Embryonic facial prominence (tissue), 1 donor: Measurements from ENCODE around the gene COPB2.
A peak's percentile ranks its signal among the peaks of the same experiment; 100 is the strongest.
"Not testable (repeated sequence)": the region's sequence is repeated elsewhere in the genome, so short reads cannot be mapped to it uniquely, and the experiment has no call there.

Experiments used
- DNase-seq: peaks from one replicate; pipeline ENCODE4 v3.0.0-alpha.2; 2016; ENCODE audit errors: extremely low spot score

Gene COPB2

DNA sequence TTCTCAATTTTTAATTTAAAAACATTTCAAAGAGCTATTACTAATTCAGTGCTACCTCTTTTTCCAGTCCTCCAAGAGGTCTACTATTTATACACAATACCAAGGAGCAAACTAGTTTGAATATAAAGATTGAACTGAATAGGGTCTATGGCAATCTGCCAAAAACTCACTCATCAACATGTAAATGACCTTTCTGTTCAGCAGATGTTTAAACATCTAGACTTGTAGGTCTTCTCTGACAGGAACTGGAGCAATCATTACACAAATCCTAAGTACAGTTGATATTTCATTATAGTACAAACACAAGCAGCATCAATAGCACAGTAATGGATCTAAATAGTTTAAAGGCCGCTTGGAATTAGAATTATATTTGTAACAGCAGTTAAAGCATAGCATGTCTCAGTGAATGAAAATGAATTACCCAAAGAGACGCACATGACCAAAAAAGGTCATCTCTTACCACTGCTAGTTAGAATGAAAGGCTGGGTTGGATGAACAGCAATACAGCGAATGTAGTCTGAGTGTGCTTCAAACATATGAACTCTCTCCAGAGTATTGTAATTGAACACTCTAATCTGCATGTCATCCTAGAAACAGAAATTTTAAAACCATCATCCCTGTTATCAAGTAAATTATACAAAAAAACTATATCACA is 10.7 kb downstream of the COPB2 start:
- DNase-seq = no peak

DNA sequence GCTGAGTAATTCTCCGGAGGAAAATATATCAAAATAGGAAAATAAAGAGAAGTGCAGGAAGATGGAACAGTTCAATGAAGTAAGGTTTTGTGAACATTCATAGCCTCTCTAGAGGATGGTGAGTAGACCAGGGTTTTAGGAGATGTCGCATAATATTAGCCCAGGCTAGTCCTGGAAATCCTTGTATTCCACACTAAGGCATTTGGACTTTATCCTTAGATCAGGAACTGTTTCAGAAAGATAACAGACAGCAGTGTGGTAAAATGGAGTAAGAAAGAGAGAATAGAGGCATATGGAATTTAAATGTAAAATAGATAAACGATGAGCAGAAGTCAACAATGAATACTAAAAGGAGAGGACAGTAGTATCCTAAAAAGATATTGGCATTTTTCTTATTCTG is 12.1 kb downstream of the COPB2 start:
- no peak for DNase-seq

DNA sequence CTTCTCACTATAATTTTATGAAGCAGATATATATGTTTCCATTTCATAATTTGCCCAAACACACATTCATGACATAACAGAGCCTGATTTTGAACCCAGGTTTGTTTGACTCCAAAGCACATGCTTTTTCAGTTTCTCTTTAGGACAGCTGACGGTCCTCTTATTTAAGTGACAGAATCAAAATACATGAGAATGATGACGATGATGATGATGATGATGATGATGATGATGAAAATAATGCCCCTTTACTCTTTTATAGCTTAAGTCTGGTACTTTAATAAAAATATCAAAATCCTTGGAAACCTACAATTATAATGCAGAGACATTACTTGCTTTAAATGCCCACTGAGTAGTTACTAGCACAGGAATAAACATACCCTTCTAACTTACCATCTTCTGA is 15.3 kb downstream of the COPB2 start:
- no peak for DNase-seq

DNA sequence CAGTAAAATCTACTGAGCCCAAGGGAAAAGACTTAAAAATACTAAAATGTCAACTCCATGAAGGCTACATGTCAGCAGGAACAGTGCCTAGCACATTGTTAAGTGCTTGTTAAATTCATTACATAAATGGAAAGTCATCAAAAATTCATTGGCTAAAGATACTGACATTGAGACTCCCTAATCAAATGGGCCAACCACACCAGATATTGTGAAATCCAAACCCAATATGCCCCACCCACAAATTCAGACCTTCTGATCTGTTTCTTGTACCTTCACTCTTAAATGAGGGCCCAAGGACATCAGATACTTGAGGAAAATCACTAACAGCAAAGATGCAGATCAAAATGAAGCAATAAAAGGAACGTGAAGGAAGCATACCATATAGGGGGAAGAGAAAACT is 24.9 kb downstream of the COPB2 start:
- DNase-seq = no peak

DNA sequence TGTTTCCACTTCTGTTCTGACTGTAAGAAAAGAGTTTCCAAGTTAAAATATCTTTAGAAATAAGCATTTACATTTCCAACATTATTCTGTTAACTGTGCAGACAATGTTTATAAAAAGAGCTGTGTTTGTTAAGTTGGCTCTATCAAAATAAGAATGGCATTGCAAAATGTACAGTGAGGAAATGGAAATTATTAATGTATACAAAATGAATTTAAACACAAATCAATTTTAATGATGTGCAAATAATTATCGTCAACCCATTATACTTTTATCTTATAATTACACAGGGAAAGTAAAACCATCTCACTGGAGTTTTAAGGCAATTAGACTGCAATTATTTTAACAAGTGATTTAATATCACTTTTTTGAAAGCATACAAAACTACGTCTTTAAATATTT is 28.2 kb downstream of the COPB2 start:
- DNase-seq = no peak

DNA sequence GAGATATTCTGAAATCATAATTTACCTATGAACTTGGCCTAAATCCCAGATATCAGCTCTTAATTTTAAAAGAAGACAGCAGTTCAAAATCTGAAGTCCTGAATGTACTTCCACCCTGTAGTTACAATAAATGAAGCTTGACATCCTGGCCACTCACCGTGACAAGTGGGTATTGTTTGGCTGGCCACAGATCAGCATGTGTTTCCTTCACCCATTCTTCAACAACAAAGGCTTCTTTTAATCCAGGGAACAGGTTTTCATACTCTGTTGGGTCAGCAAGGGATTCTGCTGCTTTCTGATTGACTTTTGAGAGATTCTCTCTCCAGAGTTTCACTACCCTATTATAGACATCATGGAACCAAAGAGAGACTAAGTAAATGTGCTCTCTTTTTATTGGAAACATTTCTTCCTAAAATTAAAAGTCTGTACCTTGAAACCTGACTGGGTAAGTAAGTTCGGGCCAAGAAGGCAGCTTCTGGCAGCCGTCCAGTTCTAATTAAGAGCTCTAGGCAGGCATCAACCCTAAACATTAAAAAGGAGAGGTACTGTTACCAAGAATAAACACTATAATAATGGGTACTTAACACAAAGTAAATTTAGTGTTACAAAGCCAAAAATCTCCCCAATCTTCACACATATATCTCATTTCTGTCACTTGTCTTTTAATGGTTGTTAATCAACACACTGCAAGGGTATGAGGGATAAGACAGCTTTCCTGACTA is 30.4 kb downstream of the COPB2 start:
- no peak for DNase-seq

DNA sequence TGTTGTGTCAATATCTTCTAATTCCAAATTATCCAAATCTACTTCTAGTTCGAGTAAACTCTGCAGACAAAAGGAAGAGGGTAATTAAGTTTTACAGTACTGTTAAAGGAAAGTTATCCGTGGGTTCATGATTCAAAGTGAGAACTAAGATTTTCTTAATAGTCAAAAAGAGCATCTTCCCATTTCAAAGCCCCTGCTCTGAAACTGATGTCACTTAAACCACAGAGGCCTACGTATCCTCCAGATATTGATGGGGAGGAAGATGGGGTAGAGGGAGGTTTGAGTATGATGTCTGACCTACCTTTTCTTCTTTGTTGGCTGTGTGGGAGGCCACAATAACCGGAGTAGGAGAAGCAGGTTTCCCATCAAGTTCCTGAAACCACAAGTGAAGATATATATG is 31.5 kb downstream of the COPB2 start:
- no peak for DNase-seq

DNA sequence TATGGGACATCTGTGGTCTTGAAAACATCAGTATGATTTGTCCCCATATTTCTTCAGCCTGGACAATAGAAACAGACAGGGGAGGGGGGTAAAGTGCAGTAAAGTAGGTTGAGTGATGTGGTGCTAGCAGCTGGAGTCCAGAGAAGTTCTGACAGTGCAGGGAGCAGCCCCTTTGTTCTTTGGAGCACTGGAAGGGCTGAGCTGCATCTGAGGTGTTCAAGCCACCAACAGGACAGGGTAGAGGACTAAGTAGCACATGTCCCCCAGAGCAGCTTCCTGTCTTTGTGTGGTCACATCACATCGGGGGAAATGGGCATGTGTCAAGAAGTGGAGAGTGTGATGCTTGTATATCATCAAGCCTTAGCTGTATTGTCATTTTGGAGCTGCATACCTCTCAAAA is 33.6 kb downstream of the COPB2 start:
- DNase-seq = no peak

DNA sequence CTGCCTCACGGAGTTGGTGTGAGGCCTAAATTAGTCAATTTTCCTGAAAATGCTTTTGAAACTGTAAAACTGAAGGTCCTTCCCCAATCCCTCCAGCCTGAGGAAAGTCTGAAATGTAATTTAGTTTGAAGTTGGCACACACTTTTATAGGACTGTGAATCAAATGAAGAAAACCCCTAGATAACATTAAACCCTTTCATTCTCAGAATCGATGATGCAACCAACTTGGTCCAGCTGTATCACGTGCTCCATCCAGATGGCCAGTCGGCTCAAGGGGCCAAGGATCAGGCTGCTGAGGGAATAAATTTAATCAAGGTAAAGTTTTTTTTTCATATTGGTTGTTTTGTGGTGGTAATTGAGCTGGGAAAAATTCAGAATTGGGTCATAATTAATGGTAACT is 34.0 kb downstream of the COPB2 start:
- DNase-seq = no peak

DNA sequence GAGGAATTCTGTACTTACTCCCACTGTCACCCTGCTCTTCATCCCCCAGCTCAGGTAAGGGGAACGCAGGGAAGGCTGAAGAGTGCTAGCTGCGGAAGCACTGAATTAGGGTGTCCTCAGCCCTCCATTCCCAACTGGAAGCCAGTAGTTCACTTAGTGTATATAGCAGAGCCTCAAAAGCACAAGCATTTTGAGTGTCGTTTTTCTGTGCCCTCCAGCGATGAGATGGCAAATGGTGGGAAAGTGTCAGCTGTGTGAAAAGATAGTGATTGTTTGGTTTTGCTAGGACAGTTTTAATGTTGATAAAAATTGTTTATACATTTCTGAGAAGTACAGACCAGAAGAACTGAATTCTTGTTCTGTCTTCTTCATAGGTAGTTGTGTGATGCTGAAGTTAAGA is 34.8 kb downstream of the COPB2 start:
- no peak for DNase-seq

DNA sequence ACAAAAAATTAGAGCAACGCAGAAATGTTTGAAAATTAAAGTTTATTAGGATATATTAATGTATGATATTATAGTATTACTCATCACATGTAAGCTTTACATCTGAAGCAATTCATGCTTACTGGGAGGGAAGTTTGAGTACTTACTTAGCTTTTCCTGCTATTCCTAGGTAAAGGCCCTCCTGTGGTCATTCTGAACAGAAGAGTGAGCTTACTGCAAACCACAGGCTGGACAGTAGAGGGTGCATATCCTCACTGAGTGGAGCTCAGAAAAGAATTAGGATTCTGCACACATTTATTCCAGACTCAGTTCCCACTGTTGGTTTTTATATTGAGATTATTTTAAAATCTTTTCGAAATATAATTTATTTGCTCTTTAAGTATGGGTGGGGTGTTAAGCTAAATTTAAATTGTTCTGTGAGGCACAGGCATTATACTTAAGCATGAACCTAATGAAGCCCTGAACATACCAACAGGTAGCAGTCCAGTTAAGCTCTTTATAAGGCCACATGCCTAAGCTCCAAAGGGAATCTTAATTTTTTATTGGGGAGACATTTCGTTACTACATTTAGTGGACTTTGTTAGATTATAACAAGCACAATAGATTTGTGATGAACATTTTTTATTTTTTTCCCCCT is 35.4 kb downstream of the COPB2 start:
- peak; percentile 34 for DNase-seq

DNA sequence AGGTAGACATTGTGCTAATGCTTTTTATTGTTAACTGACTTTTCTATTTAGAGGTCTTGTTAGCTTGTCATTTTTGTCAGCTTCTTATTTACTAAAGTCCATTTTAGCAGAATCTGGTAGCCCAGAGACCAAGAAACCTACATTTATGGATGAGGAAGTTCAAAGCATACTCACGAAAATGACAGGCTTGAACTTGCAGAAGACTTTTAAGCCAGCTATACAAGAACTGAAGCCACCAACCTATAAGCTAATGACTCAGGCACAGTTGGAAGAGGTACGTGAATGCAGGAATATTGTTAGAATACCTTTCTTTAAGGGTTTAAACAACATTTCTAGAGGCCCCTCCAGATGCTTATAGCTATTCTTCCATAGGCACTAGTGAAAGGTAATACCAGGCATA is 42.7 kb downstream of the COPB2 start:
- no peak for DNase-seq

DNA sequence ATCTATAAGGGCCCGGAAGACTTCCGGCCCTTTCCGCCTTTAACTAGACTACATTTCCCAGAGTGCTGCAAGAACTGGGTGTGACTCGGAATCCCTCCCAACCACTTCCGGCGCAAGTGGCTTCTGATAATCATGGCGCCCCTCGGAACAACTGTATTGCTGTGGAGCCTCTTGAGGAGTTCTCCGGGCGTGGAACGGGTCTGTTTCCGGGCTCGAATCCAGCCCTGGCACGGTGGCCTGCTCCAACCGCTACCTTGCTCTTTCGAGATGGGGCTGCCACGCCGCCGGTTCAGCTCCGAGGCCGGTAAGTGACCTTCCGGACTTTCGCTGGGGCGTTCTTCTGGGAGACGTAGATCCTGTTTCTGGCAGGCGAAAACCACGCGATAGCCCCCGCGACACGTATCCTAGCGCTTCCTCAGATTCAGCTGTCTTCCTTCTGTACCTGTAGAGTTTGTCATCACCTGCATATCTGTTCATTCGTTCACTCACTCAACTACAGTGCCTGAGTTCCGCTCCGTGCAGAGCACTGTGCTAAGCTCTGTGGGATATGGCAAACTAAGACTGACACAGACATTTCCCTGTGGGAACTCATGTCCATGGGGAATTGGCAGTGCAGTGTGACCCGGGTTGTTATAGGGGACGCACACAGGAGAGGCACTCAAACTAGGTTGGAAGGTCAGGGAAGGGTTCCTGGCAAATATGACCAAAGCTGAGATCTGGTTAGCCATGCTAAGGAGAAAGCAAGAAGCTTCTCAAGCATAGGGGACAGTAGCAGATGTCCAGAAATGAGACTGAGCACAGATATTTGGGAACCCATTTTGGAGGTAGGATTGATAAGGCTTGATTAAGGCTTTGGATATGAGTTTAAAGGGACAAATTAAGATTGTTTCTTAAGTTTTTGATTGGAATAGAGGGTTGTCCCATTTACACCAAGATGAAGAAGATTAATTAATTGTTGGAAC is 45.3 kb downstream of the COPB2 start, which contains the start of gene MRPS22:
TSS of gene MRPS22 (plus strand) at position 126 of the 962 bp plus-strand sequence. CDS start at position 133, 7 bp downstream.
- peak; percentile 84 for DNase-seq

DNA sequence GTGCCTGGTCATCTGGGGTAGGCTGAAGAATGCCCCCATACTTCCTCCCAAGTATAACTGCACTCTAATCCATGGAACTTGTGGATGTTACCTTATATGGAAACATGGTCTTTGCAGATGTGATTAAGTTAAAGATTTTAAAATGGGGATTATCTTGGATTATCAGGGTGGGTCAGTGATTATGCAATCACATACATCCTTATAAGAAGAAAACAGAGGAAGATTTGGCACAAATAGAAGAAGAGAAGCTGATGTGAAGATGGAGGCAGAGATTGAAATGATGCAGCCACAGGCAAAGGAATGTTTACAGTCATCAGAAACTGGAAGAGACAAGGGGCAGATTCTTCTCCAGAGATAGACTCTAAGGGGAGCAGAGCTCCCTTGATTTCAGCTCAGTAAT is 47.4 kb downstream of the COPB2 start:
- DNase-seq = no peak

DNA sequence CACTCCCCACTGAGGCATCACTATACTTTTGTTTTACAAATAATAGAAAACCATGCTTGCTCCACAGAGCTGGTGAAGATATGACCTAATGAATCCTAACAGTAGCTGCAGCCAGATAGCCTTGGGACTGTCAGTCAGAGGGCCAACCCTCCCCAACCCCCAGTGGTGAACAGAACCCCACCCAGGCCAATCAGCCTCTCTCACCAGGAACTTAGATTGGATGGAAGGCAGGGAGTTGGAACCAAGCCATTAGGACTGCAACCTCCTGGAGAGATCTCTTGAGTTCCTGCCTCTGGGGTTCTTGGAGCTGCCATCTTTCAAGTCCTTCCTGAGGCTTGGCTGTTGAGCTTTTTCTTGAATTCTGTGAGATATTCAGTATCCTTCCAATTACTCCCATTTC is 48.7 kb downstream of the COPB2 start:
- no peak for DNase-seq

DNA sequence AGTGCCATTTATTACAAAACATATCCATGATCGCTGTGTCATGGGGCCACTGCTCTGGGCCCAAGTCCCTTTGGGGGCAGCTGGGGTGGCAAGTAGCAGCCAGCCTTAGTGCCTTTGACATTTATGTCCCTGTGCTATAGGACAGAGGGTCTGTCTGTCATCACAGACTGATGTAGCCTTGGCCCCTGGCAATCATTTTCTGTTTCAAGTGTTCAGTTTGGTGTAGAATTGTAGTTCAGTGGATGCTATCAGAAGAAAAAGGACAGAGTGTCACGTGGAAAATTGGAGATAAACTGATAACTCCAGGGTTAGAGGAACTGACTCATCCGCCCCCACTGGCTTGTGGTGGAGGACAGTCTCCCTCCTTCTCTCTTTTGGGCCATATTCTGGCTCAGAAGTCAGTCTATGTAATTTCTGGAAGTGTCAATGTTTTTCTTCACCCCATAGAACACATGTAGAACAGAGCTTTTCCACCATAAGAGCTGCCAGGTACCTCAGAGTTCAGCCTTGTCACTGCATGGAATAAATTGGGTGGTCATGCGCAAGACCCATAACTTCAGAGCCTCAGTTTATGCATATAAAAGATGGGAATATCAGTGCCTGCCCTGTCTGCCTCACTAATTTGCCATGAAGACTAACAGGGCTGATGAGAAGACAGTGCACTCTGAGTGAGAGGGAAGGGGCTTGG is 50.1 kb downstream of the COPB2 start:
- DNase-seq = no peak

DNA sequence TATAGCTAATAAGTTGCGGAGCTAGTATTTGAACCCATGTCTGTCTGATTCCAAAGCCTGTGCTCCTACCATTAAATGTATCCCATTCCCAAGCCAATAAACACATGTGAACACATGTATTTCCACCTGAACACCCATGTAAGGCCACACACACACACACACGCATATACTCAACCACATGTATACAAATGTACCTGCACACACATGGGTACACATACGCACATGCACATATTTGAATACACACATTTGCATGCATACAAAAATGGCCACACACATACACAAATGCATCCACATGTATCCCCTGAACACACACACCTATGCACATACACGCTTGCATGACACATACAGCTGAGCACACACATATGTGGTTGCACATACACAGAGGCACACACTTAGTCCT is 51.0 kb downstream of the COPB2 start:
- no peak for DNase-seq

DNA sequence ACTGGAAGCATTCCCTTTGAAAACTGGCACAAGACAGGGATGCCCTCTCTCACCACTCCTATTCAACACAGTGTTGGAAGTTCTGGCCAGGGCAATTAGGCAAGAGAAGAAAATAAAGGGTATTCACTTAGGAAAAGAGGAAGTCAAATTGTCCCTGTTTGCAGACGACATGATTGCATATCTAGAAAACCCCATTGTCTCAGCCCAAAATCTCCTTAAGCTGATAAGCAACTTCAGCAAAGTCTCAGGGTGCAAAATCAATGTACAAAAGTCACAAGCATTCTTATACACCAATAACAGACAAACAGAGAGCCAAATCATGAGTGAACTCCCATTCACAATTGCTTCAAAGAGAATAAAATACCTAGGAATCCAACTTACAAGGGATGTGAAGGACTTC is 54.8 kb downstream of the COPB2 start:
- not testable (repeated sequence) for DNase-seq

DNA sequence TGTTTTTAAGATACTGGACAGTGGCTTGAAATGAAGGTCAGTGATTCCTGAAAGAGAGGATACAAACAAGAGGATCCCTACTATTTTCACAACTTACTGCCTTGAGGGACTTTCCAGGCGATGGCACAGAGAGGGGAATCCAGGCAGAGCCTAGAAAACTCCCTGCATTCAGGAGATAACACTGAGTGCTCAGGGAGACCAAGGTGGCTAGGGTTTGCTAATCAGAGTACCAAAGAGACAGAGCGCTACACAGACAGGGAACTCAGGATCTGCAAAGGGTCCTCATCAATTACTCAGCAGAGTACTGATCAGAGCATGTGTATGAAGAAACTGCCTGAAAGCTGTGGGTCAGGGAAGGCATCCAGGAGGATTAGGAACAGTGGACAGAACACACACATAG is 57.4 kb downstream of the COPB2 start:
- DNase-seq = no peak

DNA sequence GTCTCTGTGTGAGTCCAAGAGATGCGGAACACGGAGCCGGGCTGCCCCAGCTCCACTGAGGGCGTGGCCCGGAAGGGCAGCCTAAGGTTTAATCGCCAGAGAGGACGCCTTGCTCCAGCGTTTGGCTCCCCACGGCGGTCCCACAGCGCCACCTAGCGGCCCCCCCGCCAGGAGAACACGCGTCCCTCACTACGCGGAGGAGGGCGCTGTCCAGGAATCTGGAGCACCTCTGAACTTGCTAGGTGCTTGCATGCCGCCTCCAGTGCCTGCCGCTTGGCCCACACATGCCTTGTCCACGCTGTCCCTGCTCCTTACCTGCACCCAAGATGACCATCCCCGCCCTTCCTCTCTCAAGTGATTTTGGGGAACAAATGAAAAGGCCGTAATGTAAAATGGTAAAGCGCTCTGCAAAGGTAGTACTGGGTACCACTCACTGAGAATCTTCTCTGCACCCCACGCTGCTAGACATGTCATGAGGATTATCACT is 60.0 kb downstream of the COPB2 start:
- DNase-seq = peak; percentile 35

DNA sequence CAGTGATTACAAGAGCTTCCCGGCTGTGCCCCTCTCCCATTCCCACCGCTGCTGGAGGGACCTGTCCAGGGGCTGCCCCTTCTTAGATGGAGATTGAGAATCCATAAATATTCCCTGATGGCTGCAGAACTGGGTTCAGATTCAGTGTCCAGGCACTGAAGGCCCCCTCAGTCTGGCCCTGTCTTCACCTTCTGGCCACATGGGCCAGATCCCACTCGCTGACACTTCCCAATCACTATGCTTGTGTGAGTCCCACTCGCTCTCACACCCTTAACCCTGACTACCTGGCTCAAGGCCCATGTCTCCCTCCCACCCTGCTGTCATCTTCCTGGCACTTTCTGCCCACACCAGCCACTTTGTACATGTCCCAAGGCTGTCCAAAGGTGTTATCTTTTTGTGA is 61.1 kb downstream of the COPB2 start:
- DNase-seq = no peak
